ENCODE measurements around the gene CCDC27.

- TF ChIP-seq CTCF (IDR thresholded peaks at IDR 0.05) (no peak), ZFX (IDR thresholded peaks at IDR 0.05; ENCODE audit: borderline replicate concordance) (no peak)
Observed at GRCh38 chr1:3718764-3719163, 33.5 kb upstream of the CCDC27 start.

Data from 22Rv1 (cell line).